ENCODE data around the gene GLB1L3.

Gene GLB1L3

DNA sequence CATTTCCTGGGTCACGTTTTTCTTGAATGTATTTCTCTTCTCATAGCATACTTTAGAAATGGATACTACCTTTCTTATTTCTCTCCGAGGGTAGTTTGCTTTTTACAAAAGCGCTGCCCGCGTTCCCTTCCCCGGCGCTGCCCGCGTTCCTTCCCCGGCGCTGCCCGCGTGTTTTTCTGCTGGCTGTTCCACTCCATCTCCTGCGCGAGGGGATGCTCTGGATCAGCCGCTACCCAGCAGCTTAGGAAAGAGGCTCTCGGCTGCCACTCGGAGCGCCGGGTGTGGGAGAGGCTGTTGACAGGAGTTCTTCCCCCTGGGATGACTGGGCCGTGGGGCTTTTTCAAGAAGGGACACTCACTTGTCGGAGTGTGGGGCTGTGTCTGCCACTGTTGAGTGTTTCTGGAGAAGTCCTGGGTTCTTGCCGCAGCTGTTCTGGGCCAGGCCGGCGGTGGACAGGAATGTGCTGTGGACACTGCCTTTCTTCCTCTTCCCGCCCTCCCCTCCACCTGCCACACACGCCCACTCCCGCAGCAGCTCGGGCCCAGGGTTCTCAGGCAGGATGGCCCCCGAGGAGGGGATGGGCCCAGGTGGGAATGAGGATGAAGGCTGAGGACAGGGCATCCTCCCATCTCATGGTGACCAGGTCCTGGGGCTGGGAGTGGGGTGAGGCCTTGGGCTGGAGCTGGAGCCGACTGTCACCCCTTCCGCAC lies 86.2 kb downstream of the GLB1L3 start:
- Mint-ChIP-seq H3K27ac (peak overlapping the region; percentile 34), H3K9me3 (ENCODE audit: low read depth) (no peaks in the 10 kb centered on the region)

GRCh38 chr11:134363161-134363560 lies 87.0 kb downstream of the GLB1L3 start:
- Mint-ChIP-seq H3K27me3 (peaks cover 8% of the 10 kb centered on the region), H3K27ac (no peak overlapping the region), H3K4me3 (no peak overlapping the region), H3K36me3 (peaks cover 3% of the 10 kb centered on the region), H3K4me1 (ENCODE audit: low read depth) (peaks cover 16% of the 10 kb centered on the region), H3K9me3 (ENCODE audit: low read depth) (no peaks in the 10 kb centered on the region)

More for the DNA sequence above, 86.2 kb downstream of the GLB1L3 start:
- Mint-ChIP-seq H3K36me3 (peaks cover 3% of the 10 kb centered on the region), H3K27me3 (peaks cover 8% of the 10 kb centered on the region), H3K4me1 (ENCODE audit: low read depth) (peaks cover 16% of the 10 kb centered on the region), H3K4me3 (no peak overlapping the region)

DNA sequence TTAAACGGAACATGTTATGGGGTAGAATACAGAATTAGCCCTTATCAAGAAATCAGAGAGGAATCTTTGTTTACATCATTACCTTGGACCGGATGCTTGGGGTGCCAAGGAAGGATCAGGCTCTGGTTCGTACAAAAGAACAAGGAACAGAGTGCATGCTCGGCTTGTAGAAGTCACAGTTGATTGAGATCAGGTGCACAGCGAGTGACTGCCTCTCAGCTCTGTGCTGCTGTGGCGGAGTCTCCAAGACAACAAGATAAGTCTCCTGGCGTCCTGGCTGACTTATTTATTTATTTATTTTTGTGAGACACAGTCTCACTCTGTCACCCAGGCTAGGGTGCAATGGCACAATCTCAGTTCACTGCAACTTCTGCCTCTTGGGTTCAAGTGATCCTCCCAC lies 87.4 kb downstream of the GLB1L3 start:
- peaks cover 16% of the 10 kb centered on the region for H3K4me1 Mint-ChIP-seq (ENCODE audit: low read depth)
- no peaks in the 10 kb centered on the region for H3K9me3 Mint-ChIP-seq (ENCODE audit: low read depth)
- peaks cover 8% of the 10 kb centered on the region for H3K27me3 Mint-ChIP-seq
- H3K4me3 Mint-ChIP-seq = no peak overlapping the region
- no peak overlapping the region for H3K27ac Mint-ChIP-seq
- peaks cover 3% of the 10 kb centered on the region for H3K36me3 Mint-ChIP-seq

GRCh38 chr11:134364261-134364660 lies 88.1 kb downstream of the GLB1L3 start:
- Mint-ChIP-seq H3K36me3 (peaks cover 3% of the 10 kb centered on the region), H3K27ac (no peak overlapping the region), H3K9me3 (ENCODE audit: low read depth) (no peaks in the 10 kb centered on the region), H3K4me1 (ENCODE audit: low read depth) (peaks cover 16% of the 10 kb centered on the region), H3K27me3 (peaks cover 8% of the 10 kb centered on the region), H3K4me3 (no peak overlapping the region)

DNA sequence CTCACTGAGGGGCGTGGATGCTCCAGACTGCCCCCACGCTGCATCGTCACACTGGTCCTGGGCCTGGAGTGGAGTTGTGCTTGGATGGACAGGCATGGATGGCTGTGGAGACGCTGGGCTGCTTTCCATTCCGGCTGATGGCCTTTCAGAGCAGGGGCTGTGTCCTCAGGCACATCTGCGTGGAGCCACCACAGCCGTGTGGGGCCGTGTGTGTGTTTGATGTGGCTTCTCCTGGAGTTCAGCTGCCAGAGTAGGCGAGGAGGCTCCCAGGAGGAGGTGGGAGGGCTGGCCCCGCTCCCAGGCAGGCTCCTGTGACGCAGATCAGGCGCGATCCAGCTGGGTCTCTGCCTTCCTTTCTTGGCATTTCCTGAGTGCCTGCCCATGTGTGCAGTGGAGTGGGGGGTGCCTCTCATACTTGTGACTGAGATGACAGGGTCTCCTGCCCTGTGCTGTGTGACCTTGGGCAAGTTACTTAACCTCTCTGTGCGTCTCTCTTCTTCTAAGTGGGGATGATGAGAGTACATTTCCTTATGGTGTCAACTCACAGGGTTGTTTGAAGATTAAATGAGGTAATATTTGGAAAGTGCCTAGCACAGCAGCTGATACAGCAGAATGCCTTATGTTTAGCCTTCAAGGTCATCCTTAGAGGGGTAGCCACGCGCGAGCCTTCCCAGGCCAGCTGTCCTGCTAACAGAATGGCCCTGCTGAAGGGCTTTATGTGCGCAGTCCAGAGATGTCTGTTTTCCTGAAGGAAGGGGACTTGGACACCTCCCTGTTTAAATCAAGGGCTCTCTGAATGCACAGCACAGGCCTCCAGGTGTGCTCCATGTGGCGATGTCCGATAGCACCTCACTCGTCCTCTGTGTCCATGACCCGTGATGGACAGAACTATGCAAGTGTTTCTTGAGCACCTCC lies 89.1 kb downstream of the GLB1L3 start:
- Mint-ChIP-seq H3K9me3 (ENCODE audit: low read depth) (no peaks in the 10 kb centered on the region), H3K4me3 (no peak overlapping the region), H3K27me3 (peaks cover 2% of the 10 kb centered on the region), H3K27ac (no peak overlapping the region), H3K36me3 (peaks cover 6% of the 10 kb centered on the region), H3K4me1 (ENCODE audit: low read depth) (peaks cover 8% of the 10 kb centered on the region)

GRCh38 chr11:134366254-134366653 lies 90.1 kb downstream of the GLB1L3 start:
- H3K27ac Mint-ChIP-seq = no peak overlapping the region

DNA sequence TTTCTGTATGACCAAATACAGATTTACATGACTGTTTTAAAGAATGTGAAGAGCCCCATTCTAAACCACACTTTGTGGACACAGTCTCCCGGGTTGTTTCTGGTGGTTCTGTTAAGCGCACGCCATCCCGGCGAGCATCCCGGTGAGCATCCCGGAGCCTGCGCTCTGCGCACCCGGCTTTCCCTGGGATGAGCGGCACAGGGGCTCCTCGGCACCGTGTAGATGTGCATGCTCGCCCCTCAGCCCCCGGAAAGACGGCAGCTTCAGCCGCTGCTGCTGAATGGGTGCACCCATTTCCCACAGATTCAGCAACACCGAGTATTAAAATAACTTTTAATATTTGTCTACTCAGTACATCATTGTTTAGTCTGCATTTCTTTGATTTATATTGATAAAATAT lies 91.6 kb downstream of the GLB1L3 start:
- Mint-ChIP-seq H3K4me1 (ENCODE audit: low read depth) (no peaks in the 10 kb centered on the region), H3K9me3 (ENCODE audit: low read depth) (no peaks in the 10 kb centered on the region), H3K27me3 (no peaks in the 10 kb centered on the region), H3K27ac (no peak overlapping the region), H3K36me3 (peaks cover 3% of the 10 kb centered on the region), H3K4me3 (no peak overlapping the region)

More at GRCh38 chr11:134366254-134366653, 90.1 kb downstream of the GLB1L3 start:
- Mint-ChIP-seq H3K27me3 (no peaks in the 10 kb centered on the region), H3K36me3 (peaks cover 6% of the 10 kb centered on the region), H3K9me3 (ENCODE audit: low read depth) (no peaks in the 10 kb centered on the region), H3K4me3 (no peak overlapping the region), H3K4me1 (ENCODE audit: low read depth) (peaks cover 6% of the 10 kb centered on the region)
